Measurements from ENCODE around the gene PTEN. TPM values are rescaled to one million over a fixed set of nuclear protein-coding genes. Genes with fewer than 3 reads are reported as not detected.

The PTEN gene
- total RNA-seq, 3 donors from 2014 or later, result 94.1 to 118 (median 118) TPM

DNA sequence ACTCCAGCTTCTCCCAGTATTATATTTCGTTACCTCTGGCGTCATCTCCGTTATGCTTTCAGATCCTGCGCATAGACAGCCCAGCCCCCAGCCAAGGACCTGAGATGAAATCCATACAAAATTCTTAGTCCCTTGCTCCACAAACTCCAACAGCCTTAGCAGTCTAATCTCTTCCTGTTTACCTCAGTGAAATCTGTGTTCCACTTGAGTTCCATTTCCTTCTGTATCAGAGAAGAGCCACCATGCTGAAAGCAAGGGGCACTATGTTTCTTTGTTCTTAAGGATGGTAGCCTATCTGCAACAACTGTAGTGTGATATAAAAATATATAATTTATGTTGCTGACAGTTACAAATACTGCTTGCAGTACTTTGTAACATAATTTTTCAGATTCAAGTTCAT is 59.8 kb downstream of the PTEN start:
- DNase-seq (no peak), ATAC-seq (no peak)
- Histone ChIP-seq H3K4me3 (no peak overlapping the region), H3K36me3 (ENCODE audit: low read depth) (no peaks in the 10 kb centered on the region), H3K4me1 (ENCODE audit: low read depth) (peaks cover 20% of the 10 kb centered on the region), H3K9me3 (no peaks in the 10 kb centered on the region)
- intact Hi-C loops (cut with DNase I, micrococcal nuclease), result no loop called here
- TF ChIP-seq, protein P1, sequence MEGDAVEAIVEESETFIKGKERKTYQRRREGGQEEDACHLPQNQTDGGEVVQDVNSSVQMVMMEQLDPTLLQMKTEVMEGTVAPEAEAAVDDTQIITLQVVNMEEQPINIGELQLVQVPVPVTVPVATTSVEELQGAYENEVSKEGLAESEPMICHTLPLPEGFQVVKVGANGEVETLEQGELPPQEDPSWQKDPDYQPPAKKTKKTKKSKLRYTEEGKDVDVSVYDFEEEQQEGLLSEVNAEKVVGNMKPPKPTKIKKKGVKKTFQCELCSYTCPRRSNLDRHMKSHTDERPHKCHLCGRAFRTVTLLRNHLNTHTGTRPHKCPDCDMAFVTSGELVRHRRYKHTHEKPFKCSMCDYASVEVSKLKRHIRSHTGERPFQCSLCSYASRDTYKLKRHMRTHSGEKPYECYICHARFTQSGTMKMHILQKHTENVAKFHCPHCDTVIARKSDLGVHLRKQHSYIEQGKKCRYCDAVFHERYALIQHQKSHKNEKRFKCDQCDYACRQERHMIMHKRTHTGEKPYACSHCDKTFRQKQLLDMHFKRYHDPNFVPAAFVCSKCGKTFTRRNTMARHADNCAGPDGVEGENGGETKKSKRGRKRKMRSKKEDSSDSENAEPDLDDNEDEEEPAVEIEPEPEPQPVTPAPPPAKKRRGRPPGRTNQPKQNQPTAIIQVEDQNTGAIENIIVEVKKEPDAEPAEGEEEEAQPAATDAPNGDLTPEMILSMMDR (IDR thresholded peaks at IDR 0.05), result no peak

DNA sequence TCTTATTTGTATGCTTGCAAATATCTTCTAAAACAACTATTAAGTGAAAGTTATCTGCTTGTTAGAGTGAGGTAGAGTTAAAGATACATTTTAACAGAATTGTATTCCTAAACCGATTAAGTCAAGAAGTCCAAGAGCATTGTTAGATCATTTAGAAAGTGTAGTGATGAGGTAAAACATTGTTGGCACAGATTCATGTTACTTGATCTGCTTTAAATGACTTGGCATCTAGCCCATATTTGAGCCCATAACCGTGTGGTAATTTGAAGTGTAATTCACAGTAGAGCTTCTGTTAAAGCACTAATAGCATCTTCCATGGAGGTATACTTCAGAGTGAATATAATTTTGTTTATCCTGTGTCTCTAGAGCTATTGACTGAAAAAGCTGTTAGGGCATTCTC is 62.1 kb downstream of the PTEN start:
- TF ChIP-seq, protein P1 (IDR thresholded peaks at IDR 0.05), result no peak
- Histone ChIP-seq H3K4me1 (ENCODE audit: low read depth) (peaks cover 11% of the 10 kb centered on the region), H3K4me3 (no peak overlapping the region), H3K9me3 (no peaks in the 10 kb centered on the region), H3K36me3 (ENCODE audit: low read depth) (no peaks in the 10 kb centered on the region)
- intact Hi-C loops (cut with DNase I, micrococcal nuclease), result no loop called here
- DNase-seq (no peak), ATAC-seq (no peak)

DNA sequence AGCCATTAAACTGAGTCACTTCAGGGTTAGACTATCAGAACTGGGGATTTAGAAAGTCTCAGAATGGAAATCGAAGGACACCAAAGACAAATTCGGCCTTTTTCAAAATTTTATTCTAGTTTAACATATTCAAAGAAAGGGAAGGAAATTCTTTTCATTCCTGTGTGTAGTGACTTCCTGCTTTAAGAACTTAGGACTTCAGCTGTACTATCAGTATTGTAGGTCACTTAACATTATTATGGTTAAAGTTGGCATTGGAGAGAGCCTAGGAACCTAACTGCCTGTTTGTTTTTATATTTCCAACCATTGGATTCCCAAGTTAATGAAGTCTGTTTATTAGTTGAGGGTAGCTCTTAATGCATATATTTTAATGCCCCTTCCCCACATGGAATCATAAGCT is 63.7 kb downstream of the PTEN start:
- ATAC-seq (no peak), DNase-seq (no peak)
- Histone ChIP-seq H3K36me3 (ENCODE audit: low read depth) (no peaks in the 10 kb centered on the region), H3K4me3 (no peak overlapping the region), H3K9me3 (no peaks in the 10 kb centered on the region), H3K4me1 (ENCODE audit: low read depth) (peaks cover 11% of the 10 kb centered on the region)
- intact Hi-C loops (cut with DNase I, micrococcal nuclease), result no loop called here
- TF ChIP-seq, protein P1 (IDR thresholded peaks at IDR 0.05), result no peak

DNA sequence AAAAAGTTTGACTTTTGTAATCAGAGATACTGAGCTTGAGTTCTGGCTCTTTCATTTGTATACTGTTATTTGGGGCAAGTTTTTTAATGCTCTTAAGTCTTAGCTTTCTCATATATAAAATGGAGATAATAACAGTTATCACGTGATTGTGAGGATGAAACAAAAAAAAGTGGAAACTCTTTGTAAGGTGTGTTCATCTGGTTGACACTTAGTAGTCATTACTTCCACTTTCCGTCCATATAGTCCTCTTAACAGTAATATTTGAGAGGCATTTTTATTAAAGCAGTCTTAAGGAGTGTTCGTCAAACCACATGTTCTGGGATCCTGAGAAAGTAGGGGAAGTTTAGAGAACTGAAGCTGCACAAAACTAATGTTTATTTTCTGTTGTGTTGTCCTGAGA is 65.6 kb downstream of the PTEN start:
- TF ChIP-seq, protein P1 (IDR thresholded peaks at IDR 0.05), result no peak
- Histone ChIP-seq H3K4me1 (ENCODE audit: low read depth) (peaks cover 4% of the 10 kb centered on the region), H3K4me3 (no peak overlapping the region), H3K9me3 (no peaks in the 10 kb centered on the region), H3K36me3 (ENCODE audit: low read depth) (no peaks in the 10 kb centered on the region)
- ATAC-seq, result no peak
- DNase-seq, result no peak
- intact Hi-C loops (cut with DNase I, micrococcal nuclease), result no loop called here

DNA sequence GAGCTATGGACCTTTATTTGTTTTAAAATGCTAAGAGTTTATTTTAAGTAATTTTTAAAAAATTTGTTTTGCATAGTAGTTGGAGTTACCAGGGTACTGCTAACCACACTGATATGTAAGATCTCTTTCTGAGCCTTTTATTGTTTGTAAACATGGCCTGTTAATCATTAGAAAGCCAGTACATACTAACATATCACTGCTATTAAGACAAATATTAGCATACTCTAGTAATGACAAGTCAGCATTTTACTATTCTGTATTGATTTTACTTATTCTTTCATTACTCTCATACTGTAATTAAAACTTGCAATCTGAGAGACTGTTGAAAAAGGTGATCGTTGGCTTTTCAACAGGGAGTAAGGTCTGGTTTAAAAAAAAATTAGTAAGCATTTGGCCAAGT is 66.7 kb downstream of the PTEN start:
- TF ChIP-seq, protein P1 (IDR thresholded peaks at IDR 0.05), result no peak
- Histone ChIP-seq H3K4me1 (ENCODE audit: low read depth) (no peaks in the 10 kb centered on the region), H3K4me3 (no peak overlapping the region), H3K36me3 (ENCODE audit: low read depth) (no peaks in the 10 kb centered on the region), H3K9me3 (no peaks in the 10 kb centered on the region)
- intact Hi-C loops (cut with DNase I, micrococcal nuclease), result loop anchor here in 1 of 2 donors (10.0 kb wide), 1 partner anchor 55 kb away; no protein-coding TSS in a partner anchor
- DNase-seq (no peak), ATAC-seq (no peak)

Data from mucosa of descending colon (tissue), 3 donors.